ENCODE data around the gene SLC28A1.
A peak's percentile ranks its signal among the peaks of the same experiment; 100 is the strongest.

The SLC28A1 gene, protein sequence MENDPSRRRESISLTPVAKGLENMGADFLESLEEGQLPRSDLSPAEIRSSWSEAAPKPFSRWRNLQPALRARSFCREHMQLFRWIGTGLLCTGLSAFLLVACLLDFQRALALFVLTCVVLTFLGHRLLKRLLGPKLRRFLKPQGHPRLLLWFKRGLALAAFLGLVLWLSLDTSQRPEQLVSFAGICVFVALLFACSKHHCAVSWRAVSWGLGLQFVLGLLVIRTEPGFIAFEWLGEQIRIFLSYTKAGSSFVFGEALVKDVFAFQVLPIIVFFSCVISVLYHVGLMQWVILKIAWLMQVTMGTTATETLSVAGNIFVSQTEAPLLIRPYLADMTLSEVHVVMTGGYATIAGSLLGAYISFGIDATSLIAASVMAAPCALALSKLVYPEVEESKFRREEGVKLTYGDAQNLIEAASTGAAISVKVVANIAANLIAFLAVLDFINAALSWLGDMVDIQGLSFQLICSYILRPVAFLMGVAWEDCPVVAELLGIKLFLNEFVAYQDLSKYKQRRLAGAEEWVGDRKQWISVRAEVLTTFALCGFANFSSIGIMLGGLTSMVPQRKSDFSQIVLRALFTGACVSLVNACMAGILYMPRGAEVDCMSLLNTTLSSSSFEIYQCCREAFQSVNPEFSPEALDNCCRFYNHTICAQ

DNA sequence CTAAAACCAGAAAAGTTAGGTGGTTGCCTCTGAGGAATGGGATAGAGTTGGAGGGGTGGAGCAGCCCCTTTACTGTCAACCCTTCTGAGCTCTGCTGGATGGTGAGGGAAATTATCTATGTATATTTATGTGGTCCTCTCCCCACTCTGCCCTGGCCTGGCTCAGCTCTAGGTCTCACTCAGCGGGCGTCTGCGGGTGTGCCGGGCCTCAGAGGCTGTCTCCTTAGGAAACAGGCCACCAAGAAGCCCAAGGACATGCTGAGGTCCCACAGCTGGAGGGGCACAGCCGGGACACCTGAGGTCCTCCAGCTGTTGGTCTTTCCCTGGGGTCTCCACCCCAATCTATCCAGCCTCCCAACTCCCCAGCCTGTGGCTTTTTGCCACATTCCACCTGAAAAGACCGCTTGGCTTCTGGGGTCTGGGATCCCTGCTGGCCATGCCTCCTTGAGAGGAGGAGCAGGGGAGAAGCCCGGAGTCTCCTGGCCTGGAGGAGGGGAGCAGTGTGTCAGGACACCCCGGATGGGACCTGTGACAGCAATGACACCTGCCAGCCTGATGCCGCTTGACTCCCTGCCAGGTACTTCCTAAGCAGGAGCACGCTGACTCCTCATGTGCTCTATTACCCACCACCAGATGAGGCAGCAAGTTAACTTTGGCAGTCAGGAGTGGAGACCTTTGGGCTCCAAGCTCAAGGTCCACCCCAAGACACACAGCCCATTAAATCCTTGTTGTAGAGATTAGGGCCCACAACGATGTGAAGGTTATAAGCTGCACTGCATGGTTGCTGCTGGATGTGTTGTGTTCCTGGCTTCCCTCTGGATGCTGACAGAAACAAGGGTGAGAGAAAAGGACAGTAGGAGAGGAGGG lies at the start of gene SLC28A1:
TSS of gene SLC28A1 (plus strand) at position 747 of the 866 bp plus-strand sequence. CDS start 3,099 bp downstream, outside the sequence.
- no peak for DNase-seq (ENCODE audit: low read depth)

DNA sequence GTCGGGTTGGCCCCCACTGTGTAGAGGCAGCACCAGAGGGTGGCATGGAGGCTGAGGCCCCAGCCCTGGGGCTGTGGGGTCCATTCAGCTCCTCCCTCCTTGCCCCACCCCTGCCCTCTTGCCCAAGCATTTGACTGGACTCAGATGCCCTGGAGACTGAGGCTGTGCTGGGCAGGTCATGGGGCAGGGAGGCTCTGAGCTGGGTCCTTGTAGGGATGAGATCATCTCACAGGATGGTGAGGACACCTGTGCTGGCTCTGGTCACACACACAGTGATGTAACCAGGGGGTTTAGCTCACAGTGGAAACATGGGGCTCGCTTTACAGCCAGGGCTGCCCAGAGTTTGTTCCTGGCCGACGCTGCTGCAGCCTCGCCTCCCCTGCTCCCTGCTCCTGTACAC lies 49.5 kb upstream of the SLC28A1 start:
- no peak for DNase-seq (ENCODE audit: low read depth)

DNA sequence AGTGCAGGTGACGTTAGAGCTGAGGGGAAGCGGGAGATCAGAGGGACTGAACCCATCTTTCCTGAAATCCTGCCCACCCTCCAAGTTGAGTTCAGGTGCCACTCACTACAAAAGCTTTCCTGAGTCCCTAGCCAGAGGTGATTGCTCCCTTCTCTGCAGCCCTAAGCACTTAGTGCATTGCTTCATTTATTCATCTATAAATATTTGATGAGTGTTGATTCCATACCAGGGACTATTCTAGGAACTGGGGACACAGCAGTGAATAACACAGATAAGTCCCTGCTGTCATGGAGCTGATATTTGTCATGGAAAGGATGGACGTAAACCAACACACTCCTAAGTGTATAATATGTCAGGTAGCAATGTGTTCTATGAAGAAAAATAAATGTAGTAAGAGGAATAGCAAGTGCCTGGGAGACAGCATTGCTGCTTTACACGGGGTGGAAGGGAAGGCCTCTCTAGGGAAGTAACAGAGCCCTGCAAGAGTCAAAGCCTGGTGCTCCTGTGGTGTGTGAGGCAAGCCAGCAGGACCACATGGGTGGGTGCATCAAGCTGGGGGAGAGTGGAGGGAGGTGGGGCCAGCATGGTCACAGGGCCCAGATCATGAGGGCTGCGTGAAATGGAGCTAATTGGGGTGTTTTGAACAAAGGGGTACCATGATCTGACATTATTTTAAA lies 48.7 kb upstream of the SLC28A1 start:
- DNase-seq (ENCODE audit: low read depth), result no peak

DNA sequence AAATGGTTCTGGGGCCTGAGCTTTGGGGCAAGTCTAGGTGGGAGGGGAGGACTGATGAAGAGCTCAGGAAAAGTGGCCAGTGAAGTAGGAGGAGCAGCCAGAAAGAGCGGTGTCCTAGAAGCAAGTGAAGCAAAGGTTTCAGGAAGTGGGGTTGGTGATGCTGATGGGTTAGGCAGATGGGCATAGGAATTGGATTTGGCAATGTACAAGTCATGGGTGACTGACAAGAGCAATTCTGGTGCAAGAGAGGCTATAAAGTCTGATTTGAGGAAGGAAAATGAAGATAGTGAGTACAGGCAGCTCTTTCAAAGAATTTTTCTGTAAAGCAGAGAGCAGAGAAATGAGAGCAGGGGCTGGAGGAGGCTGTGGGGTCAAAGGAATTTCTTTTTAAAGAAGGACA lies 47.6 kb upstream of the SLC28A1 start:
- DNase-seq (ENCODE audit: low read depth), result no peak

DNA sequence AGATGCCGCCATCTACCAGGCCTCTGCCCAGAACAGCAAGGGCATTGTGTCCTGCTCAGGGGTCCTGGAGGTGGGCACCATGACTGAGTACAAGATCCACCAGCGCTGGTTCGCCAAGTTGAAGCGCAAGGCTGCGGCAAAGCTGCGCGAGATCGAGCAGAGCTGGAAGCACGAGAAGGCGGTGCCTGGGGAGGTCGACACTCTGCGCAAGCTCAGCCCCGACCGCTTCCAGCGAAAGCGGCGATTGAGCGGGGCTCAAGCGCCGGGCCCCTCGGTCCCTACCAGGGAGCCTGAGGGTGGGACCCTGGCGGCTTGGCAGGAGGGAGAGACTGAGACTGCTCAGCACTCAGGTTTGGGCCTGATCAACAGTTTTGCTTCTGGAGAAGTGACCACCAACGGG lies 44.7 kb upstream of the SLC28A1 start:
- DNase-seq (ENCODE audit: low read depth), result no peak

DNA sequence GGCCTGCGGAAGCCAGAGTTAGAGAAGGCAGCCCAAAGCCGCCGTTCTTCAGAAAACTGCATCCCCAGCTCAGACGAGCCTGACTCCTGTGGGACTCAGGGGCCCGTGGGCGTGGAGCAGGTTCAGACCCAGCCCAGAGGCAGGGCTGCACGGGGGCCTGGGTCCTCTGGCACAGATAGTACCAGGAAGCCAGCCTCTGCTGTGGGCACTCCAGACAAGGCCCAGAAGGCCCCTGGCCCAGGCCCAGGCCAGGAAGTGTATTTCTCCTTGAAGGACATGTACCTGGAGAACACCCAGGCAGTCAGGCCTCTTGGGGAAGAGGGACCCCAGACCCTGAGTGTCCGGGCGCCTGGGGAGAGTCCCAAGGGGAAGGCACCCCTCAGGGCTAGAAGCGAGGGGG lies 44.2 kb upstream of the SLC28A1 start:
- DNase-seq (ENCODE audit: low read depth), result no peak

DNA sequence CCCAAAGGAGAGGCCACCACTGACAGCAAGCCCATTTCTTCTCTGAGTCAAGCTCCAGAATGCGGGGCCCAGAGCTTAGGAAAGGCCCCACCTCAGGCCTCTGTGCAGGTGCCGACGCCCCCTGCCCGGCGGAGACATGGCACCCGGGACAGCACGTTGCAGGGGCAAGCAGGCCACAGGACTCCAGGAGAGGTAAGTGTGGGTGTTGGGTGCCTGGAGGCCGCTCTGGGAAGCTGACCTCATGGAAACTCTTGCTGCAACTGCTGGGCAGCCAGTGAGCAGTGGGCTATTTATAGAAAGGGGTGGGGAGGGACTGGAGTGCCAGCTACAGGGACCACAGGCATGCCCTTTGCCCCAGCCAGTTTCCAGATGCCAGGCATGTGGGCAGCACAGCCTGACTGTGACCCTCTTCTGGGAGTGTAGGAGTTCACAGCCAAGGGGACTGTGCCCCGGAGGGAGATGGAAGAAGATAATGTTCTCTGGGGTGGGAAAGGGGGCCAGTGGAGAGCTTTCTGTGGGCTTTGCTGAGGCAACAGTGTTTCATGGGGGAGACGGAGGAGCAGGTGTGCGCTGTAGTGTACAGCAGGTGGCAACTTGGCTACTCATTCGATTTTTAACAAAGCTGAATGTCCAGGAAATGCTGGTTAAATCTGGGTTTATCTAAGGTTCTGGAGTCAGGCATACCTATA lies 43.6 kb upstream of the SLC28A1 start:
- no peak for DNase-seq (ENCODE audit: low read depth)

DNA sequence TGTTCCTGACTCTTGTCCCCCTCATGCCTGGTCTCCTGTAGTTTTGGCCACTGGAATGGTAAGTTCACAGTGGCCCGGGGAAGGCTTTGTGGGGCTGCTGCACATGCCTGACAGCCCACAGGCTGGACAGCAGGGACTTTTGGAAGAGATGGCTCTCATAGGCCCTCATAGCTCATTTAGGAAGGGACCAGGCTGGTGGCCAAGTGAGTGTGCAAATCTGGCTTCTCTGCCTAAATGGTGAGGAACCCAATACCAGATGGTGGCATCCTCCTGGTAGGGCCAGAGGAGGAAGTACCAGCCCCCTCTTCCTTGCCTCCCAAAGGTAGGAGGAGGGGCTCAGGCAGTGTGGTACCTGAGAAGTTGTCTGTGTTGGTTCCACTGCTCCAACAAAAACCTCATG lies 41.7 kb upstream of the SLC28A1 start:
- no peak for DNase-seq (ENCODE audit: low read depth)

DNA sequence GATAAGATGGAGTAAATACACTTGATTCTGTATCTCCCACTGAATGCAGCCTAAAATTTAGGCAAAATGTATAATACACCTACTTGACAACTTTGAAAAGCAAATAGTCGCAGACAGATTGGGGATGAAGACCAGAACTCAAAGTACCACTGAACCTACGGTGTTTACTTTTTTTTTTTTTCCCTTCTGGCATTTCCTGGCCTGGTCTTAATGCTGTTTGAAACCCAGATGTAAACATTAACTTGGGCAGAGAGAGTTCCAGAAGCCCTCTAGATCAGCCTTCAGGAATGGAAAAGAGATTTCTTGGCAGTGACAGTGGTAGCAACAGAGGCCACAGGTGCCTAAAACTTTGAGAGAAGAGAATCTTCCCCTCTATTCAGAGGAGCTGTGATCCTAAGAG lies 39.5 kb upstream of the SLC28A1 start:
- no peak for DNase-seq (ENCODE audit: low read depth)

DNA sequence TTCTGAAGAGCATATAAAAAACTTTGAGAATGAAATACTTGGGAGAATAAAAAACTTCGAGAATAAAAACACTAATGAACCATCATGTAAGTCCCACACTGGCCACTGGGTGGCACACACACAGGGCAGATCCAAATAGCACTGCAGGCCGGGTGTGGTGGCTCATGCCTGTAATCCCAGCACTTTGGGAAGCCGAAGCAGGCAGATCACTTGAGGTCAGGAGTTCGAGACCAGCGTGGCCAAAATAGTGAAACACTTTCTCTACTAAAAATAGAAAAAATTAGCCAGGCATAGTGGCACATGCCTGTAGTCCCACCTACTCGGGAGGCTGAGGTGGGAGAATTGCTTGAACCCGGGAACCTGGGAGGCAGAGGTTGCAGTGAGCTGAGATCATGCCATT lies 38.8 kb upstream of the SLC28A1 start:
- DNase-seq (ENCODE audit: low read depth), result peak; percentile 14

DNA sequence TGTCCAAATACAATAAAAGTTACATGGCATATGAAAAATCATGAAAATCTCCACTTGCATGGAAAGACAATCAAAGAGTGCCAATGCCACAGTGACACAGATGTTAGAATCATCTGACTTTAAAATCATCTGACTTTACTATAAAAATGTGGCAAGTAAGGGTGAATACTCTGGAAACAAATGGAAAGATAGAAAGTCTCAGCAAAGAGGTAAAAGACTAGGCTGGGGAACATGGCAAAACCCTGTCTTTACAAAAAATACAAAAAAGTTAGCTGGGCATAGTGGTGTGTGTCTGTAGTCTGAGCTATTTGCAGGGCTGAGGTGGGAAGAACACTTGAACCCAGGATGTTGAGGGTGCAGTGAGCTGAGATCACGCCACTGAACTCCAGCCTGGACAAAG lies 38.2 kb upstream of the SLC28A1 start:
- no peak for DNase-seq (ENCODE audit: low read depth)

DNA sequence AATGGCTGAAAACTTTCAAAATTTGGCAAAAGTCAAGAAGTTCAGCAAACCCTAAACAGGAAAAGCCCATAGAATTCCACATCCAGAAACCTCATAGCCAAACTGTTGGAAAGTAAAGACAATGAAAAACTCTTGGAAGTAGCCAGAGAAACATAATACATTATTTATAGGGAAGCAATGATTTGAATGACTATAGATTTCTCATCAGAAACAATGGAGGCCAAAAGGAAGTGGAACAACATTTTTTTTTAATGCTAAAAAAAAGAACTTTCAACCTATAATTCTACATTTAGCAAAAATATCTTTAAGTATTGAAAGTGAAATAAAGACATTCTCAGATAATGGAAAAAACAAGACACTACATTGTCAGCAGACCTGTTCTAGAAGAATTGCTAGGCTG lies 37.1 kb upstream of the SLC28A1 start:
- no peak for DNase-seq (ENCODE audit: low read depth)

DNA sequence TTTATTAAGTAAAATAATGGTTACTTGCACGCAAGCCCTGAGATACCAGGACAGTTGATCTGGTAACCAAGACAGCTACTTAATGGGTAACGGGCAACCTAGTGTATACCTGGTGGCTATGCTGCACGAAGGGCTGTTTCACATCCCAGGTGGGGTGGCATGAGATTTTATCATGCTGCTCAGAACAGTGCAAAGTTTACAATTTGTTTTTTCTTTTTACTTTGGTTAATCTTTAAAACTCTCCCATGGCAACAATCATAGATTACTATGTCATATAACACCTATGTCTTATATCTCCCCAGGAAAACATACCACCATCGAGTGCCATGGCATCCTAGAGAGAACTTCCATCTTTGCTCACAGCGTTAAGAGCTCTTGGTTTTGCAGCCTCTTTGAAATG lies 32.2 kb upstream of the SLC28A1 start:
- no peak for DNase-seq (ENCODE audit: low read depth)

DNA sequence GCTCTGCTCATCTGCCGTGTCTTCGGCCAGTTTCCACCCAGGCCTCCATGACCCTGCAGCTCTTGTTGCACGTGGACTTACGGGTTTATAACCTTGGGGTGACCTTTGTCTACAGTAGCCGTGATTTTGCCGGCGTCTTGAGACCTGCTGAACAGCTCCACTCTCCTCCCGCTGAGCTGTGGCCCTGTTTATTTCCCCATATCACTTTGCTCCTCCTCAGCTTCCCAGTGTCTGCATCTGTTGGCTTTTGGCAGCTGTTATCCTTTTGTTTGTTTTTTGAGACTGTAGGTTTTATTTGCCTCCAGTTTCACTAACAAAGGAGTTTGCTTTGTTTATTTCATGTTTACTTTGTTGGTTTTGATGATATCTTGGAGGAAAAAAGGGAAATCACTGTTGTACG lies 29.3 kb upstream of the SLC28A1 start:
- DNase-seq (ENCODE audit: low read depth), result no peak

DNA sequence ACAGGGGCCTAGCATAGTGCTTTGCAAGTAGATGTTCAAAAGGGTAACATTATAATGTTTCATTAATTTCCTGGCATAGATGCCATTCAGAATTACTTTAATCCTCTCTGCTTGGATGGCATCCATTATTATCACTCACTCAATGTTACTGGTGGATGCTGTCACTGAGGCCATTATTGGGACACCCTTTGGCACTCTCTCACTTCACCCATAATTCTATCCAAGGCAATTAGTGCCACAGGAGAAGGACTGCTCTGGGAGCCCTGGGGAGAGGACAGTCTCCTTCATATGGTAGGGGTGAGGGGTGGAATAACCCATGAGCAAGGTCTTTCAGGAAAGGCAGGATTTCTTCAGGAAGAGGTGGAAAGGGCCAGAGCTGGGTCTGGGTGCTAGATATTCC lies 28.7 kb upstream of the SLC28A1 start:
- DNase-seq (ENCODE audit: low read depth), result no peak

DNA sequence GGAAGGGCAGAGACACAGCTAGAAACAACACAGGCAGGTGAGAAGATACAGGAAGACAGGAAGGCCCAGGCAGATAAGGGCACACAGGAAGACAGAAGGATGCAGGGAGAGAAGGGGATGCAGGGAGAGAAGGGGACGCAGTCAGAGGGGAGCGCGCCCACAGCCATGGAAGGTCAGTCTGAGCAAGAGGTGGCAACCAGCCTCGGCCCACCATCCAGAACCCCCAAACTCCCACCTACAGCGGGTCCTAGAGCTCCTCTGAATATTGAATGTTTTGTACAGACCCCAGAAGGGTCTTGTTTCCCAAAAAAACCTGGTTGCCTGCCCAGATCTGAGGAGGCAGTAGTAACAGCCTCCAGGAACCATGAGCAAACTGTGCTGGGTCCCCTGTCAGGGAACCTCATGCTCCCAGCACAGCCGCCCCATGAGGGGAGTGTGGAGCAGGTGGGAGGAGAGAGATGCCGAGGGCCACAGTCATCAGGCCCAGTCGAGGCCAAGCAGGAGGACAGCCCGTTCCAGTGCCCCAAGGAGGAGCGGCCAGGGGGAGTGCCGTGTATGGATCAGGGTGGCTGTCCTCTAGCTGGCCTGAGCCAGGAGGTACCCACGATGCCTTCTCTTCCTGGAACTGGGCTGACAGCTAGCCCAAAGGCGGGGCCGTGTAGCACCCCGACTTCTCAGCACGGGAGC lies 27.6 kb upstream of the SLC28A1 start:
- no peak for DNase-seq (ENCODE audit: low read depth)

DNA sequence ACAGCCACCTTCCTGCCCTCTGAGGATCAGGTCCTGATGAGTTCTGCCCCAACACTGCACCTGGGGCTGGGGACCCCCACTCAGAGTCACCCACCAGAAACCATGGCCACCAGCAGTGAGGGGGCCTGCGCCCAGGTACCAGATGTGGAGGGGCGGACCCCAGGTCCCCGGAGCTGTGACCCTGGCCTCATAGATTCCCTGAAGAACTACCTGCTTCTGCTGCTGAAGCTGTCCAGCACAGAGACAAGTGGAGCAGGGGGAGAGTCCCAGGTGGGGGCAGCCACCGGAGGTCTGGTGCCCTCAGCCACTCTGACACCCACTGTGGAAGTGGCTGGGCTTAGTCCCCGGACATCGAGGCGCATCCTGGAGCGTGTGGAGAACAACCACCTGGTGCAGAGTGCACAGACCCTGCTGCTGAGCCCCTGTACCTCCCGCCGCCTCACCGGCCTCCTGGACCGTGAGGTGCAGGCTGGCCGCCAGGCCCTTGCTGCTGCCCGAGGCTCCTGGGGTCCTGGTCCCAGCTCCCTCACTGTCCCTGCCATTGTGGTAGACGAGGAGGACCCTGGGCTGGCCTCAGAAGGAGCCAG lies 27.0 kb upstream of the SLC28A1 start:
- DNase-seq (ENCODE audit: low read depth), result no peak

DNA sequence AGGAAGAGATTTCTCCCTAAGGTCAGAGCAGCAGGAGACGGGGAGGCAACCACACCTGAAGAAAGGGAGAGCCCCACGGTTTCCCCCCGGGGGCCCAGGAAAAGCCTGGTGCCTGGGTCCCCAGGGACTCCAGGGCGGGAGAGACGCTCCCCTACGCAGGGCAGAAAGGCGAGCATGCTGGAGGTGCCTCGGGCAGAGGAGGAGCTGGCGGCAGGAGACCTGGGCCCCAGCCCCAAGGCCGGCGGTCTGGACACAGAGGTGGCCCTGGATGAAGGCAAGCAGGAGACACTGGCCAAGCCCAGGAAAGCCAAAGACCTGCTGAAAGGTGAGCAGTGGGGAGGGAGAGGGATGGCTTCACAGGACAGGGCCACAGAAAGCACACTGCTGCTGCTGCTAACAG lies 26.2 kb upstream of the SLC28A1 start:
- DNase-seq (ENCODE audit: low read depth), result no peak

DNA sequence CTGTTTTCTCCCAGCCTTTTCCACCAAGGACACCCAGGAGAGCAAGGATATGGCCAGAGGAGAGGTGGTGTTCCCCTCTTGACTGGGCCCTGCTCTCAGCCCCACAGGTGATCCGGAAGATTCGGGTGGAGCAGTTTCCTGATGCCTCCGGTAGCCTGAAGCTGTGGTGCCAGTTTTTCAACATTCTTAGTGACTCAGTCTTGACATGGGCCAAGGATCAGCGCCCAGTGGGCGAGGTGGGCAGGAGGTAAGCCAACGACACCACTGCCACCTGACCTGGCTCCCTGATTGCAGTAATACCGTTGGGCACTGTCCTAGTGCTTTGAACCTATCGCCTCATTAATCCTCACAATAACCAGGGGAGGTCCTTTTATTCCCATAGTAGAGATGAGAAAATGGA lies 25.3 kb upstream of the SLC28A1 start:
- DNase-seq (ENCODE audit: low read depth), result no peak

DNA sequence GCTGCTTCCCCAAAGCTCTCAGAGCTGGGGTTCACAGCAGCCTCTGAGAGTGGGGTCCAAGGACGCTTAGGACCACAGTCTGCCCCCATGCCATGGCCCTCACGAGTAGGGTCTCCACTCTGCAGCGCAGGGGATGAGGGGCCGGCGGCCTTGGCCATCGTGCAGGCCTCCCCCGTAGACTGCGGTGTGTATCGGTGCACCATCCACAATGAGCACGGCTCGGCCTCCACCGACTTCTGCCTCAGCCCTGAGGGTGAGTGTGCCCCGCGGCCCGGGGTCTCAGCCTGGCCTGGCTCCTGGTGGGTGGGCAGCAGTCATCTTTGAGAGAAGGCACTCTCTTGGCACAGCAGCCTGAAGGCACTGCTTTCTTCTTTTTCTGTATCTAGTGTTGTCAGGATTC lies 24.8 kb upstream of the SLC28A1 start:
- DNase-seq (ENCODE audit: low read depth), result no peak

DNA sequence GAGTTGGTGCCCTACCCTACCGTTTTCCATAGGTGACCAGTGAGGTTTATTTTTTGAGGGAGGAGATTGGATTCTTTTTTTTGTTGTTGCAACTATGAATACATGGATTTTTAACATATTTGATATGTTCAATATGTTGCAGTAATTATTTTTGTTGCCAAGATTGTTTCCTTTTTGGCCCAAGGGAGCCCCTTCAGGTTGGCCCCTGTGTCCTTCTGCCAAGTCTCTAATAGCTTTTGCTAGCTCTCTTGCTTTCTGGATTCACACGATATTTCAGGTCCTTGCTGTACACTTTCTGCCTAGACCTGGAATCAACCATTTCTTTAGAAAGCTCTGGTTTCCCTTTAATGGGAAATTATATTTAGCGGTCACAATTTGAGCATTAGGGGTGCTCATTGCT lies 22.7 kb upstream of the SLC28A1 start:
- DNase-seq (ENCODE audit: low read depth), result no peak
